Caco-2 (cell line): Measurements from ENCODE around the gene ALPL. TPM values are rescaled to one million over a fixed set of nuclear protein-coding genes. Genes with fewer than 3 reads are reported as not detected.

ENCODE experiments used
- BruUV-seq: library from RNA; stranded (reverse); fragments of 400-500 nt; replicated peaks from 2 replicates; lab custom pipeline; 2021; lab: Mats Ljungman, UMichigan
- CTCF ChIA-PET: fragments of 300-600 bp; sonication (Branson Sonifier 250); formaldehyde crosslinking; loops from one replicate; lab custom pipeline; 2022; ENCODE audit warnings: antibody characterized with exemption; lab: Charles Lee
- POLR2A ChIA-PET: fragments of 300-600 bp; sonication (Branson Sonifier 250); formaldehyde crosslinking; loops from one replicate; lab custom pipeline; 2022; ENCODE audit warnings: antibody characterized with exemption; lab: Charles Lee
- DNase-seq, 2 experiments: peaks; one replicate each; pipeline versions ENCODE4 v3.0.0 to v3.0.0-alpha.2; 2020 to 2022
- H3K27me3 ChIP-seq: replicated peaks from 2 replicates; pipeline ENCODE4 v1.6.0; 2011; ENCODE audit warnings: low read length; ENCODE audit not compliant: control insufficient read depth, insufficient read depth
- H3K36me3 ChIP-seq: 2 replicates; pipeline ENCODE4 v1.5.1; 2011; ENCODE audit warnings: low read length; ENCODE audit not compliant: control insufficient read depth, insufficient read depth
- H3K4me1 ChIP-seq: fragments of 250-450 bp; sonication (Bioruptor Pico); 2 replicates; pipeline ENCODE4 v1.5.1; 2020; ENCODE audit warnings: mild to moderate bottlenecking
- H3K4me3 ChIP-seq: 2 replicates; pipeline ENCODE4 v1.5.1; 2011; ENCODE audit warnings: low read depth, mild to moderate bottlenecking, control low read depth, low read length
- H3K9me3 ChIP-seq: fragments of 250-450 bp; sonication (Bioruptor Pico); 2 replicates; pipeline ENCODE4 v1.5.1; 2020; ENCODE audit warnings: mild to moderate bottlenecking, moderate library complexity
- H3K27ac Mint-ChIP-seq: one replicate; pipeline ENCODE4 v1.8.0; 2022; ENCODE audit warnings: mixed read lengths; ENCODE audit not compliant: unreplicated experiment
- H3K27me3 Mint-ChIP-seq: one replicate; pipeline ENCODE4 v1.8.0; 2022; ENCODE audit warnings: mixed read lengths; ENCODE audit not compliant: insufficient read depth, unreplicated experiment
- H3K36me3 Mint-ChIP-seq: one replicate; pipeline ENCODE4 v1.8.0; 2022; ENCODE audit warnings: mild to moderate bottlenecking, mixed read lengths; ENCODE audit not compliant: insufficient read depth, unreplicated experiment
- H3K4me1 Mint-ChIP-seq: one replicate; pipeline ENCODE4 v1.8.0; 2022; ENCODE audit warnings: low read depth, mixed read lengths; ENCODE audit not compliant: unreplicated experiment
- H3K4me3 Mint-ChIP-seq: one replicate; pipeline ENCODE4 v1.8.0; 2022; ENCODE audit warnings: mild to moderate bottlenecking, moderate library complexity, mixed read lengths; ENCODE audit not compliant: unreplicated experiment
- H3K9me3 Mint-ChIP-seq: one replicate; pipeline ENCODE4 v1.8.0; 2022; ENCODE audit warnings: mixed read lengths; ENCODE audit not compliant: unreplicated experiment
- intact Hi-C: fragments of 100-400 bp; cut with micrococcal nuclease; formaldehyde crosslinking; loops from one replicate; pipeline ENCODE4 v1.10.0; 2022; ENCODE audit not compliant: unreplicated experiment
- total RNA-seq: library from RNA; stranded (reverse); gene quantifications from 2 replicates; pipeline ENCODE4 v1.2.3, GENCODE V29; 2022
- TF ChIP-seq, protein P1 (sequence below), 2 experiments: fragments of 200-600 bp in 1 of 2; IDR thresholded peaks; 1 replicate in 1 of 2; 2 replicates in 1 of 2; pipeline versions ENCODE4 v1.5.1 to v1.8.0; 2011 to 2022; ENCODE audit warnings: antibody characterized with exemption in 1 of 2, control low read depth in 1 of 2, inconsistent platforms in 1 of 2, low read depth in 1 of 2, low read length in 1 of 2, mild to moderate bottlenecking in 1 of 2, moderate library complexity in 1 of 2; ENCODE audit not compliant: insufficient read depth in 1 of 2, severe bottlenecking in 1 of 2, unreplicated experiment in 1 of 2

Gene ALPL
- total RNA-seq, 1 experiment from 2014 or later = 0.79 TPM

- no peak overlapping the region for H3K27ac Mint-ChIP-seq
- no peaks in the 10 kb centered on the region for H3K27me3 Mint-ChIP-seq
- CTCF ChIA-PET = interaction anchor here (0.7 kb wide), 1 partner anchor 65 kb away, joined by 3 read pairs; no protein-coding TSS in a partner anchor
- POLR2A ChIA-PET = no interaction called here
- no peaks in the 10 kb centered on the region for H3K9me3 ChIP-seq
- BruUV-seq = no TSS peak
- H3K4me1 Mint-ChIP-seq = no peaks in the 10 kb centered on the region
- no peak overlapping the region for H3K4me3 ChIP-seq
- H3K4me1 ChIP-seq = no peaks in the 10 kb centered on the region
- no peak overlapping the region for H3K4me3 Mint-ChIP-seq
- intact Hi-C loops = no loop called here
- H3K27me3 ChIP-seq = no peaks in the 10 kb centered on the region
- no peak for DNase-seq
- no peaks in the 10 kb centered on the region for H3K36me3 Mint-ChIP-seq
- TF ChIP-seq, protein P1, sequence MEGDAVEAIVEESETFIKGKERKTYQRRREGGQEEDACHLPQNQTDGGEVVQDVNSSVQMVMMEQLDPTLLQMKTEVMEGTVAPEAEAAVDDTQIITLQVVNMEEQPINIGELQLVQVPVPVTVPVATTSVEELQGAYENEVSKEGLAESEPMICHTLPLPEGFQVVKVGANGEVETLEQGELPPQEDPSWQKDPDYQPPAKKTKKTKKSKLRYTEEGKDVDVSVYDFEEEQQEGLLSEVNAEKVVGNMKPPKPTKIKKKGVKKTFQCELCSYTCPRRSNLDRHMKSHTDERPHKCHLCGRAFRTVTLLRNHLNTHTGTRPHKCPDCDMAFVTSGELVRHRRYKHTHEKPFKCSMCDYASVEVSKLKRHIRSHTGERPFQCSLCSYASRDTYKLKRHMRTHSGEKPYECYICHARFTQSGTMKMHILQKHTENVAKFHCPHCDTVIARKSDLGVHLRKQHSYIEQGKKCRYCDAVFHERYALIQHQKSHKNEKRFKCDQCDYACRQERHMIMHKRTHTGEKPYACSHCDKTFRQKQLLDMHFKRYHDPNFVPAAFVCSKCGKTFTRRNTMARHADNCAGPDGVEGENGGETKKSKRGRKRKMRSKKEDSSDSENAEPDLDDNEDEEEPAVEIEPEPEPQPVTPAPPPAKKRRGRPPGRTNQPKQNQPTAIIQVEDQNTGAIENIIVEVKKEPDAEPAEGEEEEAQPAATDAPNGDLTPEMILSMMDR (IDR thresholded peaks at IDR 0.05; ENCODE audit: insufficient read depth in 1 of 2, low read depth in 1 of 2, low read length in 1 of 2, severe bottlenecking in 1 of 2, unreplicated experiment in 1 of 2) = no peak
- H3K9me3 Mint-ChIP-seq = no peaks in the 10 kb centered on the region
- no peaks in the 10 kb centered on the region for H3K36me3 ChIP-seq
Observed at GRCh38 chr1:21568006-21568746, 59.0 kb downstream of the ALPL start.

GRCh38 chr1:21568809-21569385 is 59.7 kb downstream of the ALPL start:
- Histone ChIP-seq H3K27me3 (no peaks in the 10 kb centered on the region), H3K4me3 (no peak overlapping the region), H3K36me3 (no peaks in the 10 kb centered on the region), H3K4me1 (no peaks in the 10 kb centered on the region), H3K9me3 (no peaks in the 10 kb centered on the region)
- no peak for DNase-seq
- Mint-ChIP-seq H3K9me3 (no peaks in the 10 kb centered on the region), H3K4me3 (no peak overlapping the region), H3K4me1 (no peaks in the 10 kb centered on the region), H3K27me3 (no peaks in the 10 kb centered on the region), H3K27ac (no peak overlapping the region), H3K36me3 (no peaks in the 10 kb centered on the region)
- TF ChIP-seq, protein P1 (IDR thresholded peaks at IDR 0.05; ENCODE audit: insufficient read depth in 1 of 2, low read depth in 1 of 2, low read length in 1 of 2, severe bottlenecking in 1 of 2, unreplicated experiment in 1 of 2) = no peak
- BruUV-seq = no TSS peak
- ChIA-PET POLR2A (no interaction called here), CTCF (interaction anchor here (0.7 kb wide), 1 partner anchor 65 kb away, joined by 3 read pairs; no protein-coding TSS in a partner anchor)
- intact Hi-C loops = no loop called here

GRCh38 chr1:21569820-21570527 is 60.8 kb downstream of the ALPL start:
- Histone ChIP-seq H3K4me1 (no peaks in the 10 kb centered on the region), H3K36me3 (no peaks in the 10 kb centered on the region), H3K4me3 (no peak overlapping the region), H3K27me3 (no peaks in the 10 kb centered on the region), H3K9me3 (no peaks in the 10 kb centered on the region)
- Mint-ChIP-seq H3K4me1 (no peaks in the 10 kb centered on the region), H3K27ac (no peak overlapping the region), H3K36me3 (no peaks in the 10 kb centered on the region), H3K4me3 (no peak overlapping the region), H3K9me3 (no peaks in the 10 kb centered on the region), H3K27me3 (no peaks in the 10 kb centered on the region)
- no peak for DNase-seq
- intact Hi-C loops = loop anchor here (2.0 kb wide), 1 partner anchor 31 kb away; no protein-coding TSS in a partner anchor
- ChIA-PET CTCF (no interaction called here), POLR2A (no interaction called here)
- TF ChIP-seq, protein P1 (IDR thresholded peaks at IDR 0.05; ENCODE audit: insufficient read depth in 1 of 2, low read depth in 1 of 2, low read length in 1 of 2, severe bottlenecking in 1 of 2, unreplicated experiment in 1 of 2) = no peak
- no TSS peak for BruUV-seq
